Testis (tissue), 2 donors: ENCODE measurements around the gene LRRIQ4.

ENCODE experiments used
- CTCF ChIP-seq, 3 experiments: fragments of 450-650 bp in 2 of 3; fragments of 200-600 bp in 1 of 3; sonication (generic) in 1 of 3; IDR thresholded peaks; one replicate each; pipeline ENCODE4 v1.5.1; 2016 to 2019; ENCODE audit warnings: antibody characterized with exemption in 3 of 3, mild to moderate bottlenecking in 2 of 3, moderate library complexity in 1 of 3
- POLR2A ChIP-seq: fragments of 450-650 bp; IDR thresholded peaks from one replicate; pipeline ENCODE4 v1.6.1; 2017; ENCODE audit warnings: antibody characterized with exemption, mild to moderate bottlenecking, moderate library complexity

- TF ChIP-seq CTCF (IDR thresholded peaks at IDR 0.05) (no peak), POLR2A (no peak)
Observed at GRCh38 chr3:169790687-169791429, 21.8 kb upstream of the LRRIQ4 start.
